Lower leg skin (tissue), 3 donors: ENCODE measurements around the gene DCAF17.
"Not testable (repeated sequence)": the region's sequence is repeated elsewhere in the genome, so short reads cannot be mapped to it uniquely, and the experiment has no call there.

Experiments used
- POLR2A ChIP-seq, 2 donors: fragments of 450-650 bp; IDR thresholded peaks; one replicate each; pipeline ENCODE4 v1.6.1; 2016 to 2017; ENCODE audit warnings: antibody characterized with exemption in 2 of 2, mild to moderate bottlenecking in 1 of 2, moderate library complexity in 1 of 2
- TF ChIP-seq, protein P1 (sequence below), 3 donors: fragments of 450-650 bp; IDR thresholded peaks; one replicate each; pipeline ENCODE4 v1.5.1; 2016; ENCODE audit warnings: antibody characterized with exemption in 3 of 3, mild to moderate bottlenecking in 3 of 3, moderate library complexity in 2 of 3

DNA sequence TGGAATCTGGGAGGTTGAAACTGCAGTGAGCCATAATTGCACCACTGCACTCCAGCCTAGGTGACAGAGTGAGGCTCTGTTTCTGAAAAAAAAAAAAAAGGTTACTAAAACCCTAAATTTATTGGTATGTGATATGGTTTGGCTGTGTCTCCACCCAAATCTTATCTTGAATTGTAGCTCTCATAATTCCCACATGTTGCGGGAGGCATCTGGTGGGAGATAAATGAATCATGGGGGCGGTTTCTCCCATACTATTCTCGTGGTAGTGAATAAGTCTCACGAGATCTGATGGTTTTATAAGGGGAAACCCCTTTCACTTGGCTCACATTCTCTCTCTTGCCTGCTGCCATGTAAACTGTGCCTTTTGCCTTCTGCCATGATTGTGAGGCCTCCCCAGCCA is 19.4 kb upstream of the DCAF17 start:
- TF ChIP-seq POLR2A (IDR thresholded peaks at IDR 0.05): not testable (repeated sequence)
- TF ChIP-seq, protein P1, sequence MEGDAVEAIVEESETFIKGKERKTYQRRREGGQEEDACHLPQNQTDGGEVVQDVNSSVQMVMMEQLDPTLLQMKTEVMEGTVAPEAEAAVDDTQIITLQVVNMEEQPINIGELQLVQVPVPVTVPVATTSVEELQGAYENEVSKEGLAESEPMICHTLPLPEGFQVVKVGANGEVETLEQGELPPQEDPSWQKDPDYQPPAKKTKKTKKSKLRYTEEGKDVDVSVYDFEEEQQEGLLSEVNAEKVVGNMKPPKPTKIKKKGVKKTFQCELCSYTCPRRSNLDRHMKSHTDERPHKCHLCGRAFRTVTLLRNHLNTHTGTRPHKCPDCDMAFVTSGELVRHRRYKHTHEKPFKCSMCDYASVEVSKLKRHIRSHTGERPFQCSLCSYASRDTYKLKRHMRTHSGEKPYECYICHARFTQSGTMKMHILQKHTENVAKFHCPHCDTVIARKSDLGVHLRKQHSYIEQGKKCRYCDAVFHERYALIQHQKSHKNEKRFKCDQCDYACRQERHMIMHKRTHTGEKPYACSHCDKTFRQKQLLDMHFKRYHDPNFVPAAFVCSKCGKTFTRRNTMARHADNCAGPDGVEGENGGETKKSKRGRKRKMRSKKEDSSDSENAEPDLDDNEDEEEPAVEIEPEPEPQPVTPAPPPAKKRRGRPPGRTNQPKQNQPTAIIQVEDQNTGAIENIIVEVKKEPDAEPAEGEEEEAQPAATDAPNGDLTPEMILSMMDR (IDR thresholded peaks at IDR 0.05): not testable (repeated sequence)
